ENCODE data around the gene OR2L8.
A peak's percentile ranks its signal among the peaks of the same experiment; 100 is the strongest.

Gene OR2L8, protein sequence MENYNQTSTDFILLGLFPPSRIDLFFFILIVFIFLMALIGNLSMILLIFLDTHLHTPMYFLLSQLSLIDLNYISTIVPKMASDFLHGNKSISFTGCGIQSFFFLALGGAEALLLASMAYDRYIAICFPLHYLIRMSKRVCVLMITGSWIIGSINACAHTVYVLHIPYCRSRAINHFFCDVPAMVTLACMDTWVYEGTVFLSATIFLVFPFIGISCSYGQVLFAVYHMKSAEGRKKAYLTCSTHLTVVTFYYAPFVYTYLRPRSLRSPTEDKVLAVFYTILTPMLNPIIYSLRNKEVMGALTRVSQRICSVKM

DNA sequence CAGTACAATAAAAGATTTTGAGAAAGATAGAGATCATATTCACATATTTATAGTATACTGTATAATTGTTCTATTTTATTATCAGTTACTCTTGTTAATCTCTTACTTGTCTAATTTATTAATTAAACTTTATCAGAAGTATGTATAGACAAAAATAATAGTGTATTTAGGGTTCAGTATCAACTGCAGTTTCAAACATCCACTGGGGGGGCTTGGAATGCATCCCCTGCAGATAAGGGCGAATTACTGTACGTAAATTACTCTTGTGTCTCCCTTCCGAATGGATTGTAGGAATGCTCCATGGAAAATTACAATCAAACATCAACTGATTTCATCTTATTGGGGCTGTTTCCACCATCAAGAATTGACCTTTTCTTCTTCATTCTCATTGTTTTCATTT is at the start of gene OR2L8:
OR2L8 (plus strand) TSS at position 301 of the 400 bp plus-strand sequence; CDS start at position 301, 0 bp downstream.
- DNase-seq (ENCODE audit: low spot score): no peak

DNA sequence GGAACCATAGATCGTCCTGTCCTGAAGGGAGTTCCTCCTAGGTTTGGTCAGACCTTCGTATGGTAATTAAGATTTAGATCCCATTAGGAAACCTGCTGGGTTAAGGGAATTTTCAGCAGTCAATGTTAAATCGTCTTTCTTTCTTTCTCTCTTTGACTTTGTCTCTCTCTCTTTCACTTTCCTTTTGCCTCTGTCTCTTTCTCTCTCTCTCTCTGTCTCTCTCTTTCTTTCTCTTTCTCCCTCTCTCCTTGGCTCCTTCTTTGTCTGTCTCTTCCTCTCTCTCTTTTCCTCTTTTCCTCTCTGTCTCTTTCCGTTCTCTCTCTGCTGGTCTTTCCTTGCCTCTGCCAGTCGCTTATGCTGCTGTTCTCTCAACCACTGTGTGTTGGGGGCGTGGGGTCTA is 44.5 kb upstream of the OR2L8 start:
- DNase-seq (ENCODE audit: low spot score): no peak

DNA sequence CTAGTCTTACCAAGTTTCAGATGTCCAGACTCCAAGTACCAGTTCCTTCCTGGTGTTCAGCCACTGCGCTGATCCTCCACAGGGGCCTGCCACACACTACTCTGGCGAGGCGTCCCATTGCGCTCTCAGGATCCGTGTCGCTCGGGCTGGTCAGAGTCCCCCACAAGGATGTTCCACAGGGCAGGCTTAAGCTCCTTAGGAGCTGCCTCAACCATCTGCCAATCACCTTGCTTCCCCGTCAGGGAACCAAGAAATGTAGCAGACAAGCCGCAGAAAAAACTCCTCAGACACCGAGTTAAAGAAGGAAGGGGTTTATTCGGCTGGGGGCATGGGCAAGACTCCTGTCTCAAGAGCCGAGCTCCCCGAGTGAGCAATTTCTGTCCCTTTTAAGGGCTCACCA is 43.5 kb upstream of the OR2L8 start:
- DNase-seq (ENCODE audit: low spot score): no peak

DNA sequence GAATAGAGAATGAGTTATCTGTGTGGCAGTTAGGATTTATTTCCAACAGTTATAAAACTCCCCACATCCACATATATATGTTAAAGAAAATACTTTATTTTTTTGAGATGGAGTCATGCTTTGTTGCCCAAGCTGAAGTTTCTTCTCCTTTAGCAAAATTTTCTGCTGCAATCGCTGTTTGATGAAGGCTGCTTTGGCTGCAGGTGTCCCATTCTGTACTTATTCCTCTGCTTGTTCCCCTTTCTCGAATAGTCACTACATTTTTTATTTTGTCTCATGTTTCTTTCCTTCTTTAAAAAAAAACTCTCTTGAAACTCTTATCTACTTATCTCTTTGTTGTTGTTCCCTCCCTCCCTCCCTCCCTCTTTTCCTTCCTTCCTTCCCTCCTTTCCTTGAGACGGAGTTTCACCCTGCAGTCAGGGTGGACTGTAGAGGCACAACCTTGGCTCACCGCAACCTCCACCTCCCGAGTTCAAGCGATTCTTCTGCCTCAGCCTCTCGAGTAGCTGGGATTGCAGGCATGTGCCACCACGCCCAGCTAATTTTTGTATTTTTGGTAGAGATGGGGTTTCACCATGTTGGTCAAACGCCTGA is 42.7 kb upstream of the OR2L8 start:
- no peak for DNase-seq (ENCODE audit: low spot score)

DNA sequence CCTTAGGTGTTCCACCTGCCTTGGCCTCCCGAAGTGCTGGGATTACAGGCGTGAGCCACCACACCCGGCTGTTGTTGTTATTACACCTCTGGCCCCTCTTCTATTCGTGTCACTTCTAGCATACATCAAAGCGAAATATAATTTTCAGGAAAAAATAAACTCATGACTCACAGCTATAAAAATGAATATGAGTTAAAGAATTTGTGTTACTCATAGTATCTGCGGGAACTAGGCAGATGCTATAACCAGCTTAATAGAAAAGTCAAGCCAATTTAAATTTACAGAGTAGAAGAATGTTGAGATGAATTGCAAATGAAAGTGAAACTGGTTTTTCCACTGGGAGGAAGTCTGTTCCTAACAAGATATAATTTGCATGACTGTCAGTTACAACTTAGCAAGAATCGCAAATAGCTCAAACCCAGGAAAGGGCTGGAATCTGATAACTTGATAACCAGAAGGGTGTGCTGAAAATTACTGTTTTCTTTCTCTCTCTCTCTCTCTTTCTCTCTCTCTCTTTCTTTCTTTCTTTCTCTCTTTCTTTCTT is 42.1 kb upstream of the OR2L8 start:
- peak; percentile 78 for DNase-seq (ENCODE audit: low spot score)

DNA sequence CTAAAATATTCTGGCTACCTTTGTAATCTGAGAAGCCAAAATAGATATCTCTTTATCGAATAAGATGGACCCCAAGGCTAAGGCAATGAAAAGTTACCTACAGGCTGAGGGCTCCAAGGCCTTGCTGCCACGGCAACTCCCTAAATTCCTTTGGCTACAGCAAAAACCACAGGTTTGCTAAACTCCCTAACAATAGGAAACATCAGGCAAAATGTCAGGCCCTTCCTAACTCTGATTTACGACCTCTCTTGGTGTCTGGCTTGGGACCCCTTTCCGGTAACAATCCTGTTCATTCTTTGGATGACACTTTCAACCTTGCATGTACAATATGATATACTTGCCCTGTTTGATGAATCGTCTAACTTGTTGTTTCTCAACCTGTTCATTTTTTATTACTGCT is 39.9 kb upstream of the OR2L8 start:
- DNase-seq (ENCODE audit: low spot score): no peak

DNA sequence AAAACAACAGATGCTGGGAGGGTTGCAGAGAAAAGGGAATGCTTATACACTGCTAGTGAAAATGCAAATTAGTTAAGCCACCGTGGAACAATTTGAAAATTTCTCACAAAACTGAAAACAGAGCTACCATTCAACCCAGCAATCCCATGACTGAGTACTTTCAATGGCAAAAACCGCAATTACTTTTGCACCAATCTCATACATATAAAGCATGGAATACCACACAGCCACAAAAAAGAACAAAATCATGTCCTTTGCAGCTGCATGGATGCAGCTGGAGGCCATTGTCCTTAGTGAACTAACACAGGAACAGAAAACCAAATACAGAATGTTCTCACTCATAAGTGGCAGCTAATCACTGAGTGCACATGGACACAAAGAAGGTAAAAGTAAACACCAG is 34.9 kb upstream of the OR2L8 start:
- no peak for DNase-seq (ENCODE audit: low spot score)

DNA sequence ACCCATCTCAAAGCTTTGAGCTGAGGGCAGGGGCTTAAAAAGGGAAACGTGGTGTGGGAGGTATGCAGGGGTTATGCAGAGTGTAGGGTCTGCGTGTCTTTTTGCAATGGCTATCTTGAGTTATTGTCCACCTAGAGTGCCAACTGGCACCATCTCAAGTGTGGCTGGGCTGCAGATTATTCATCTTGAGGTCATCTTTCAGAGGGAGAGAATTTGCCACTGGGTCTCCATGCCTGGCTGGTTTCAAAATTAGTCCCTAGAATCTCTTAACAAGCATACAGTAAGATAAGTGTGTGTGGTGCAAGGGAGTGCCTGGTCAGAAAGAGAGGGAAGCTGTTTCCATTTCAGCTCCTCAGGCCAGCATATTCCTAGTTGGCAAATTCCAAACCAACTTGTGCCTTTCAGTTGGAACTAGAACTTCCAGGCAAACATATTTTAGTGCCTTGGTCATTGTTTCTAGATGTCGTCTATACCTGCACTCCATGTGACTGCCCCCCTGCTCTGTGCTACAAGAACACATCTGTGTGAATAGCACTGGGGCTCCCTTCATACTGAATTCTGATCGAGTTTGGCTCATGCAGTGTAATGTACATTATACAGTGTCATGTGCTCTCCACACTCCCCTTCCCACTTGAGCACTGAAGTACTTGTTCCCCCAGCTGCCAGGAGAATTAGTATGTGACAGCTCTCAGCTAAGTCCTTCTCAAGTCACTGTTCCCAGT is 33.6 kb upstream of the OR2L8 start:
- no peak for DNase-seq (ENCODE audit: low spot score)

DNA sequence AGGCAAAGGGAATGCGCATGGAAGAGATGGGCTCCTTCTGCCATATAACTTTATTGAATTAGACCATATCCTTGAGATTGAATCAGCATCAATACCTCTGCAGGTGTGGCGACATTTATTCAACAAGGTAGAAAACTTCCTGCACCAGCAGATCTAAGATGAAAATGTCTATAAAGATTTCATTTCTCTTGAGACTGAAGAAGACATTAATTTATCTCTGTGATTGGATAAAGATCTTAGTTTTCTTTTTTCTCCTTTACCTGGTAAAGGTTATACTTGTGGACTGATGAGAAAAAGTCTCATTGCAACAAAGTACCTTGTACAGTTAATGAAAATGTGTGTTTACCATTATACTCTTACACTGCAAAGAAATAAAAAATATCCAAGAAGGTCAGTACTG is 28.7 kb upstream of the OR2L8 start, which contains the start of gene OR2T8:
OR2T8 (plus strand) TSS at position 301 of the 400 bp plus-strand sequence. CDS start 766 bp downstream, outside the sequence.
- DNase-seq (ENCODE audit: low spot score): no peak

DNA sequence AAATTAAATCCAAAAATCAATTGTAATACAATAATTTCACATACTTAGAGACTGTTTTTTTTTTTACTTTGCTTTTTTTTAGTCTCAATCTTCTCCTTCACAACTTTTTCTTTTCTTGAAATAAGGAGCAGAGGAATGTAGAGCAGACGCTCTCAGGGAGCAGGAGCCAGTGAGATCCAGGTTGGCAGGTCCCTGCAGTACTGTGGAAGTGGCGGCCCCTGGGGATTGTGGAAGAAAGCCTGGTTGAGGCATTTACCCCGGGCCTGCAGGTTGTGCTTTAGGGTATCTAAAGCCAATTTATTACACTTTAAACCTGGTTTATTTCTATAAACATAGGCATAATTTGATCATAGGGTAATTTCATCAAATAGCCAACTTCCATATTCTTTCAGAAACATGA is 24.7 kb upstream of the OR2L8 start:
- DNase-seq (ENCODE audit: low spot score): no peak

DNA sequence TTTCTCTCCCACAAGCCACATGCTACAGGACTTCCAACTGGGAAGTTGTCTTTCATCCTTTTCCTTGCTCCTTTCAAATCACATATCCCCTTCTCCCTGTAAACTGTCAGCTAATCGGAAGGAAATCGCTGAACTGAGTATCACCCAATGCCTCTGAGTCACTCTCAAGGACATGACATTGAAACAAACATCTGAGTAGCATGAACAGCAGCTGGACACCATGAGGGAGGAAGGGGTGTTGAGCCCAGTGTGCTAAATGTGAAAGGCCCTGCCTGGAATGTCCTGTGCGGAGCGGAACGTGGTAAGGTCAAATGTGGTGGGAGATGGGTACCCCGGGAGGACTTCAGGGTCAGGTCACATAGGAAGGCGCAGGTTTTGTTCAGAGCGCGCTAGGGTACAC is 23.8 kb upstream of the OR2L8 start, which contains the start of gene OR2AJ1:
OR2AJ1 (plus strand) TSS at position 22 of the 400 bp plus-strand sequence. CDS start 8,880 bp downstream, outside the sequence.
- no peak for DNase-seq (ENCODE audit: low spot score)

DNA sequence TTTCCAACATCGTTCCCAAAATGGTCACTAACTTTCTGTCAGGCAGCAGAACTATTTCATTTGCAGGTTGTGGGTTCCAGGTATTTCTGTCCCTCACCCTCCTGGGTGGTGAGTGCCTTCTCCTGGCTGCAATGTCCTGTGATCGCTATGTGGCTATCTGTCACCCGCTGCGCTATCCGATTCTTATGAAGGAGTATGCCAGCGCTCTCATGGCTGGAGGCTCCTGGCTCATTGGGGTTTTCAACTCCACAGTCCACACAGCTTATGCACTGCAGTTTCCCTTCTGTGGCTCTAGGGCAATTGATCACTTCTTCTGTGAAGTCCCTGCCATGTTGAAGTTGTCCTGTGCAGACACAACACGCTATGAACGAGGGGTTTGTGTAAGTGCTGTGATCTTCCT is 14.7 kb upstream of the OR2L8 start:
- DNase-seq (ENCODE audit: low spot score): no peak

DNA sequence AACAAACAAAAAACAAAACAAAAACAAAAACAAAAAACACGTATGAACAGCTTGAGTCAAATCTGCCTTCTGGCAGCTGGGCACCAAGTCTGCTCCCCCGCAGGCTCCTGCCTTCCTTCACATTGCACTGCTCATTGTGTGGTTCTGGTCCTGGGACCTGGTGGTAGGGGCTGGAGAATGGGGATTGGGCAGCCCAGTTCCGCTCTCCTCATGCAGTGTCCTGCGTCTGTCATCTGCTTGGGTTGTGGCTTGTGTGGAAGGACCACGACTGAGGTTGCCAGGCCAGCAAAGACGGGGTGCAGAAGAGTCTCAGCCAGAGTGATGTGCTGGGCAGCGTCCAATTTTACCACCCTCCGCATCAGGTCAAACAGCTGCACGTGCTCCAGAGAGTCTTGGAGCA is 12.9 kb upstream of the OR2L8 start:
- DNase-seq (ENCODE audit: low spot score): no peak

DNA sequence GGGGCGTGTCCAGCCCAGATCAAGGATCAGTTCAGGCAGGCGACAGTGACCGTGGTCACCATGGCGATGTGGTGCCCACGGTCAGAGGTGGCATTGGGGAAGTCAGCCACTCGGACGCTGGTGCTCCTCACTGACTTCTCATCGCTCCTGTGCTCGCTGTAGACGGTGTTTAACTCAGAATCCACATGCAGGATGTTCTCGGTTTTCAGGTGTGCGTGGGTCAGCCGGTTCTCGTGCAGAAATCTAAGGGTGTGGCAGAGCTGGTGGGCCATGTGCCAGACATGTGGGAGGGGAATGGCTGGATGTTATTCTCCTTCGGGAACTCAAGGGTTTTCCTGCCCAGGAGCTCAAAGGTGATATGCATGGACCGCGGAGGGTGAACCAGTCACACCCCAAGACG is 12.2 kb upstream of the OR2L8 start:
- no peak for DNase-seq (ENCODE audit: low spot score)

DNA sequence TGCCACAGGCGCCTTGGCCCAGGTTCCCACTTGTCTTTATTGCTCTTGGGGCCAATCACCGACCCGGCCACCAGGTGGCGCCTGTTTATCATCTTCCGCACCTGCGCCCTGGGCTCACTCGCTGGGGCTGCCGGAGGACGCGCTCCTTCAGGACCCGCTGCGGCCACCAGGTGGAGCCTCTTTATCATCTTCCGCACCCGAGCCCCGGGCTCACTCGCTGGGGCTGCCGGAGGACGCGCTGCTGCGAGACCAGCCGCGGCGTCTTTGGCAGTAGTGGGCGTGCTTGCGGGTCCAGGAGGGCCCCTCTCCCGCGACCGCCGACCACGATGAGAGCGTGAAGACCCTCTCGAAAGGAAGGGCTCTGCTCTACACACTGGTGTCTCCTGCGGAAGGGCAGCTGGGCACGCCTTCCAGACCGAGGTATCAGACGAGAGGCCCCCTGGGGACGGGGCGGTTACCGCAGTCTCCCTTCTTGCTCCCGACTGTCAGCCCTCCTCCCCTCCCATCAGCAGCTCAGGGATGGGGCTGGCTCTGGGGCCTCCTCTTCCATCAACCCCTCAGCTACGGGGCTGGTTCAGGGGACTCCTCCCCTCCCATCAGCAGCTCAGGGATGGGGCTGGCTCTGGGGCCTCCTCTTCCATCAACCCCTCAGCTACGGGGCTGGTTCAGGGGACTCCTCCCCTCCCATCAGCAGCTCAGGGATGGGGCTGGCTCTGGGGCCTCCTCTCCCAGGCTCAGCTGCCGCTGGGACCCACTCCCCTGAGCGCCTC is 11.5 kb upstream of the OR2L8 start:
- peak; percentile 96 for DNase-seq (ENCODE audit: low spot score)

DNA sequence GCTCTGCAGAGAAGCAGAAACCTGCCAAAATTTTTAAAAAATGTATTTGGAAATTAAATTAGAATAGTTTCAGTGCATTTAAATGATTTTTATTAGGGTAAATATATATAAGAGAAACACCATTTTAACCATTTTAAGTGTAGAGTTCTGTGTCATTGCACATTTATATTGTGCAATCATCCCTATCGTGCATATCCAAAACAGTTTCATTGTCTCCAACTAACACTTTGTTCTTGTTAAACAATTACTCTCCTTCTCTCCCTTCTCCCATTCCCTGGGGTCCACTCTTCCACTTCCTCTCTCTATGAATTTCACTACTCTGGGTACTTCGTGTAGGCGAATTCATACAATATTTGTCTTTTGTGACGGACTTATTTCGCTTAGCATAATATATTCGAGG is 6.0 kb upstream of the OR2L8 start:
- DNase-seq (ENCODE audit: low spot score): no peak

DNA sequence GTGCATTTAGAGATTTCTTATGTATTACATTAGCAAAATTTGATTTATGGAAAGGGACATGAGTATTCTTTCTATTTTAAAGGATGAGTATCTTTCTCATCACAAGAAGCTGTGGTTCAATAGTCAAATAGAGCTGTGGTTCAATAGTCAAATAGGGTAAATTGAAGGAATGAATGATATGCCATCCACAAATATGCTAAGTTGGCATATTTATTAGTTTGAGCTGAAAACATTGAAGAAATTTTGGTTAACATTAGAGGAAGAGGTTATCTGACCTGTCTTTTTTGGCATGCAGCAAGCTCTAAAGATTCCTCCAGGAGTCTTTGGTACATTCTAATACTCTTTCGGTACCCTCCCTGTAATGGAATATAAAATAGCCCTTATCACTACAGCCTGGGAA is 4.8 kb downstream of the OR2L8 start:
- DNase-seq (ENCODE audit: low spot score): no peak

DNA sequence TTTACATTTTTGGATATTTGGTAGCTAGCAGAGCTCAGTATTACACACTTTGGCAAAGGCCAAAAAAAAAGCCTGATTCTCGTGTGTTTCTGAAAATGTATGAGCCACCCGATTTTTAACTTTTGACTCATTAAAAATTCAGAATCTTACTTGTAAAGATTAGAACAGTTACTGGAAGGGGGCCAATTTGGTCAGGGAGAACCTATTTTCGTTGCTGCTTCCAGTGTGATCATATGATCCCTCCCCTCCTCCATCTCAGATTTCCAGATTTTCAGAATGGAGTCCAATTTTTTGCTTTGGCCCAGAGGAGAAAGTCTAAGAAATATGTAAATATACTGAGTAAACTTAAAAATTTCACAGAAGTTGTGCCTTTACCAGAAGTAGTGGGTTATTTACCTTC is 13.1 kb downstream of the OR2L8 start:
- no peak for DNase-seq (ENCODE audit: low spot score)

DNA sequence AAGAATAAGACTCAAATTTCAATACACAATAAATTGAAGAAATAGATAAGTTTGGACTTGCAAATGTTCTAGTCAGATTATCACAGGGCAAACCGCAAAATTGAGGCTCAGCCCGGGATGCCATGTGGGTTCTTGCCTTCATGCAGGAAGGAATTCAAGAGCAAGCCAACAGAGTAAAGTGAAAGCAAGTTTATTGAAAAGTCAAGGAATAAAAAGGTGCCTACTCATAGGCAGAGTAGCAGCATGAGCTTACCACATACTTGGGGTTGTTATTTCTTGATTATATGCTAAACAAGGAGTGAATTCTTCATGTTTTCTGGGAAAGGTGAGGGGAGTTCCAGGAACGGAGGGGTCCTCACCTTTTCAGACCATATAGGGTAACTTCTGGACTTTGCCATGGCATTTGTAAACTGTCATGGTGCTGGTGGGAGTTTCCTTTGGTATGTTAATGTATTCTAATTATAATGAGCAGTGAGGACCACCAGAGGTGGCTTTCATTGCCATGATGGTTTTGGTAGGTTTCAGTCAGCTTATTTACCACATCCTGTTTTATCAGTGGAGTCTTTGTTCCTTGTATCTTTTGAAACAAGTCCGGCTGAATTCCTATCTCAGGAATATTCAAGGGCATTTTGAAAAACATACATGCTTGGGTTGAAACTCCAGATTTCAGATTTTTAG is 14.4 kb downstream of the OR2L8 start:
- DNase-seq (ENCODE audit: low spot score): no peak

DNA sequence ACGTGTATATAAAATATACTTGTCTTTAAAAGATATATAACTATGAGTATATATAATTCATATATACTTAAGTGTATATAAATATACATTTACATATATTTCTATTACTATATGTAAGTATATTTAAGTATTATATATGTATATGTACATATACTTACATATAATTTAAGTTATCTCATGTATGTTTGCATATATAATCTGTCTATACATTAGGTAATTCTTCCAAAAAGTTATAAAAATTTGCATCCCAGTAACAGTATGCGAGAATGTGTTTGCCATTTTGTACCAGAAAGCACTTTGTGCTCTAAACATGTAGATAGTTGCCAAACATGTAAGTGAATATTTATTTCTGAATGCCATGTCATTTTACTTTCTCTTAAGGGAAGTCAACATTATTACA is 16.3 kb downstream of the OR2L8 start, which contains the start of gene OR2AK2:
OR2AK2 (plus strand) TSS at position 301 of the 400 bp plus-strand sequence. CDS start 144 bp downstream, outside the sequence.
- DNase-seq (ENCODE audit: low spot score): no peak

DNA sequence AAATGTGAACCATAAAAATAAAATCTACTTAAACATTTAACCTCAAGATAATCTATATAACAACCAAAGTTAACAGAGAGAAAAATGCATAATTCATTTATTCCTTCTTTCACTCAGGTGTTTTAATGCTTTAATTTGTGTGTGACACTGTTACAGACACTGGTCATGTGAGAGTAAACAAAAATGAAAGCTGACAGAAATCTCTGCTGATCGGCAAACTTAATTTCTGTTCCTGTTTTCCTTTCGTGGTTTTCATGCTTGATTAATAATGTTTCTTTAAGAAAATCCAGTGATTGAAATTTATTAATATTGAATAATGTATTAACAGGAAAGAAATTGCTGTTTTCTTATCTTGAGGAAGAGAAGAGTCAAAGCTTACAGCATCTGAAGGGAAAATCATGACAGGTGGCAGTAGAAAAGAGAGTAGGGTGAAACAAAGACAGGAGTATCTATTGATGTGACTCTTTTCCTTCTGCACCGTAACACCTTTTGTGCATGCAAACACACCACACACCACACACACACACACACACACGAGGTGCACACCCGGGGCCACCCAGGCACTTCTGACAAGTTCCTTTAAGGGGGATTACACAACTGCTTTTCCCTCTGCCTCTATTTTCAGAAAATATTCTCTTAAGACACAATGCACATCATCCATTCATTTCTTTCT is 18.0 kb downstream of the OR2L8 start:
- no peak for DNase-seq (ENCODE audit: low spot score)
